EL (cell line): ENCODE measurements around the gene NRXN3.
A peak's percentile ranks its signal among the peaks of the same experiment; 100 is the strongest.

Experiments used
- DNase-seq: peaks from one replicate; pipeline ENCODE4 v3.0.0-alpha.2; 2016

Gene NRXN3

DNA sequence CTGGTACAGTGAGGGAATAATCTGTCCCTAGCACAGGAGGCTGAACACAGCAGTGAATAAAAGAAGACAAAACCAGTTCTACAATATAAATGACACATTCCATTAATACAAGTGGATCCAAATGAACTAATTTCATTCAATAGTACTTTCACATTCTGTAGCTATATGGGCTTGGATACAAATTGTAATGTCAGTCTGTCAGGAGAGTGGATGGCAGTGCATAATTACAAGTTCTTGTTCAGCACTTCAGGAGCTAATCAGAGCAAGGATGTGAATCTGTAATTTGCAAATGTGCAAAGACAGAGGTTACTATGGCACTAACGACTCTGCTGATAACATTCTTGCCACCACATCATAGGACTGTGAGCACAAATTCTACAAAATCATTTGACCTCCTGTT lies 1343.3 kb downstream of the NRXN3 start:
- no peak for DNase-seq

DNA sequence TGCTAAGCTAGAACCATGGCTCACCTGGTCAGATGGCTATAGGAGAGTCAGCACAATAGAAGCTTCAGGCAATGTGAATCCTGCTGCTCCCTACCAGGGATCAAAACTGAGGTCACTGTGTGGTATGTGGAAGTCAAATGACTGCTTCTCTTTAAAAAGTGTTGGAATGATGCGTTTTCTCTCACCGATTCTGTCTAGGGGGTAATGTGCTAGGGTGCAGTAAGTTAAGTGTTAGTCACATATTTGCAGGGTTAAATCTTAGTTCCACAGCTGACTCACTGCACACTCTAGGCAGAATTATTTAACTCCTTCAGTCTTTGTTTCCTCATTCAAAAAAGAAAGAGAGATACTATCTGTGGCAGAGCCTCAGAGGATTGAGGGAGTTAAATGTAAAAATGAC lies 1344.5 kb downstream of the NRXN3 start:
- peak; percentile 95 for DNase-seq

DNA sequence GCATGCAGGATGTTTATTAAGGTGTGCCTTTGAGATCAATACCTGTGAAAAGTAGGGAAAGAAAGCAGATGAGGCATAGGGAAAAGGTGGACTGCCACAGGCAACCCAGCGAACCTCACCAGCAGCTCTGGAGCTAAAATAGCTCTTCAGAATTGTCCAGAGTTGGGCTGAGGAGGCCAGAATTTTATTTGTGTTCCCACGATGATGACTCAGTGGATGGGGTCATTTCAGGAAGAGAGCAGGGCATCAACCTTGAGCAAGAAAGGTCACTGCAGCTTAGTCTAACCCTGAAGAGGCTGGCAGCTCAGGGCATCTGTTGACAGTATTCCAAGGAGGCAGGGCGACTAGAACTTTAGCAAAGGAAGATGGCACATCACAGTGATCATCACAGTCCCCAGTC lies 1345.0 kb downstream of the NRXN3 start:
- peak; percentile 55 for DNase-seq

- no peak for DNase-seq
Measured at GRCh38 chr14:79516009-79516408, 1345.8 kb downstream of the NRXN3 start.

GRCh38 chr14:79525416-79525815 lies 1355.2 kb downstream of the NRXN3 start:
- DNase-seq = no peak

GRCh38 chr14:79528828-79529416 lies 1358.7 kb downstream of the NRXN3 start:
- no peak for DNase-seq

DNA sequence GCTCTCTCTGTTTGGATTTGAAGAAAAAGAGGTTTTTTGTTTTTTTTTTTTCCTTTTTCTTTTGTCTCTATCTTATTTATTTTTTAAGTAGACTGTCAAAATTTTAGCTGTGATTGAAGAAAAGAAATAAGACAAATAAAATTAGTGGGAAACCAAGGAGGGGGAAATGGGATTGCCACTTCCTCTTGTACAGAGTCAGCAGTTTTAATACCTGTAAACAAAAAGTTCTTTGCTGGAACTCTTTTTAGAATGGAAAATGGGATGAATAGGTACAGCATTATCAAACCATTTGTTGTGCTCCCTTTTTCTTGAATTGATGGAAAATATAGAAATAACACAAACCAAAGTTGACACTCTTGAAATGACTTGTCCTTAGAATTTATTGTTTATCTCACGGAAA lies 1360.4 kb downstream of the NRXN3 start:
- no peak for DNase-seq

DNA sequence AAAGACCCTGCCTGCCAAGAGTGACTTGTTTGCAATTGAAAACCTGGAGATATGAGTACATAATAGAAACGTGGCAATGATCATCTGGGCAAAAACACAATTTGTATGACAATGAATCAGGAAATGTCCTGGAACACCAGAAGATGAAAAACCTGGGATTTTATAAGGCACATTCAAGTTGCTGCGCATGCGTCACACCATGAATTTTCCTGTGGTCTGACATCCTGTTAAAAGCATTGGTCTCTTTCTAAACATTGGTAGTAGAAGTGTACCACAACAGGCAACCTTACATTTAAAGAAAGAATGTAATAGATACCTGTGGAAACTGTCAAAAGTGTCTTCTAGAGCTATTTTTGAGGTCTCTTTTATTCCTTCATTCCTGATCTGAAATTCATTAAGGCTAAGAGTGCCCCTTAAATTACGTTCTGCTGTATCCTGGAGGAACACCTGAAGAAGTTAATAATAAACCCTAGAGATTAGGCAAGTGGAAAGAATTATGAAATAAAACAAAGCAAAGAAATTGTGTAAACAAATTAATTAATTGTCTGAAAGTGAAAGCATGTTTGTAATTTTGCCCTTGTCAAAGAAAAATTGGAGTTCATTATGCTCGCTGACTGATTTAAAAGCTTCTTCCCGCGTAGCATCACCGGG lies 1364.7 kb downstream of the NRXN3 start:
- no peak for DNase-seq

DNA sequence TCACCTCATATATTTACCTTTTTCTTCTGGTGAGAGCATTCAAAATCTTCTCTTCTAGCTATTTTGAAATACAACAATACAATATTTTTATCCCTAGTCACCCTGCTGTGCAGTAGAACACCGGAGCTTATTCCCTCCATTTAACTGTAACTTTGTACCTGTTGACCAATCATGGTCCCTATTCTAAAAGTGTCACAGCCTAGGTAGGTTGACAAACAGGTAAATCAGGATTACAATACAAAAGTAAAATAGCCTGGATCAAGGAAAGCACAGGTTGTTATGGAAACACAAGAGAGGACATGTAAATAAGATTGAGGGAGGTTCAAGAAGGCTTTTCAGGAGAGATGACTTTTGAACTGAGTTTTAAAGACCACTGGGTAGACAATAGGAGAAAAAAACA lies 1370.2 kb downstream of the NRXN3 start:
- no peak for DNase-seq

GRCh38 chr14:79542121-79542520 lies 1371.9 kb downstream of the NRXN3 start:
- DNase-seq = peak; percentile 16

- DNase-seq = no peak
Measured at GRCh38 chr14:79543348-79543747, 1373.2 kb downstream of the NRXN3 start.

DNA sequence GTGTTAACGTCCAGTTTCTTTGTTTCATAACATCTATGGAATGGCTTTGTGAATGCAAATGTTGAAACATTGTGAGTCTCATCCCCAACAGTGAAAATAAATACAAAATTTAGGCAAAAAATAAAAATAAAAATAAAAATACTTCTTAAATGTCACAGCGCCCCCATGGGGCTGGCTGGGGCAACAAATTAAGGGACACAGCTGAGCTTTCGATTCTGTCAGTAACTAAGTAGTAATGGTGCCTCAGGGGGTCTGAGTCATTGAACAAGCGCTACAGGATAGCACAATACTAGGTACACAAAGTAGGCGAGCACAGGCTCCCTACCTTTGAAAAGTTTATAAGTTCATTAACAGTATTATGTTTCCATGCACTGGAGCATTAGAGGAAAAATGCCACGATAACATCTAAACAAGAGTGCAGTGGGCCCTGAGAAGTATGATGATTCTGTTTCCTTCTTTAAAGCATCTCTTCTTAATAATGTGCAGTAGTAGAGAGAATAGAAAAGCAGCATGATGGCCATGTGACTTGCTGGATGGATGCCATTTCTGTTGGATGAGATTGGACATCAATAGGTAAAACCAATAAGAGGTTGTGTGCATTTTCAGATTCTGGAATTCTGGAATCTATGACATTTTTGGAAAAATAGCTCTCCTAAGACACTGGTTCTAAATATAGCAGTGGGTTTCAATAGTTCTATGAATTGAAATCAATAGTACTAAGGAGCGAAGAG lies 1374.0 kb downstream of the NRXN3 start:
- peak; percentile 71 for DNase-seq

DNA sequence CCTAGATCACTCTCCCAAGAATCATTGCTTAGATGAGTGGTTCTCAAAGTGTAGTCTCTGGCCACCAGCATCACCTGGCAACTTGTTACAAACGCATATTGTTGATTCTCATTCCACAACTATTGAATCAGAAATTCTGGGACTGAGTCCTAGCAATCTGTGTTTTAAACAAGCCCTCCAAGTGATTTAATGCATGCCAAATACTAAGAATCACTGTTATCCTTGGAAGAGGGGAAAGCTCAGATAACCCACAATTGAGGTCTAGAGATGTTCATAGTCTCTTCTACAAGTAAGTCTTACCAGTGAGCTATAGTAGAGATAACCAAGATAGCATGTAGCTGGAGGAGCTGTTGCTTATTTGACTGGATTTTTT lies 1374.5 kb downstream of the NRXN3 start:
- DNase-seq = peak; percentile 79

- DNase-seq = no peak
Measured at GRCh38 chr14:79548836-79549235, 1378.7 kb downstream of the NRXN3 start.

DNA sequence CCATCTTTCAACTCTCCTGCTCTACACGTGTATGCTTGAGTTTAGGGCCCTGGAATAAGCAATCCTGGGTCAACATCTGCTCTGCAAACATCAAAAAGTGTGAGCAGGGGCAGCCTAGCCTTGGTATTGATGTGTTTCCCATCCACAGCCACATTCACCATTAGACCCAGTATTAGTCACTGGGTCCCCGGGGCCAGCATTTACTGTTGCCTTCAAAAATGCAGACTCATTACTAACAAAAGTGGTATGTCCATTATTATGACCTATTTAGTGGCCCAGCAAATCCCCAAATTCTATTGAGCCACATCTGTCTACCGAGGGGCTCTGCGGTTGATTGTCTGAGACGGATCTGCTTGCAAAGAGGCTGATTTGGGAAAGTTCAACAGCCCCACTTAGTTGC lies 1379.3 kb downstream of the NRXN3 start:
- peak; percentile 84 for DNase-seq

GRCh38 chr14:79551523-79551922 lies 1381.3 kb downstream of the NRXN3 start:
- no peak for DNase-seq

GRCh38 chr14:79552778-79553177 lies 1382.6 kb downstream of the NRXN3 start:
- peak; percentile 47 for DNase-seq

- no peak for DNase-seq
Measured at GRCh38 chr14:79554816-79555215, 1384.6 kb downstream of the NRXN3 start.

DNA sequence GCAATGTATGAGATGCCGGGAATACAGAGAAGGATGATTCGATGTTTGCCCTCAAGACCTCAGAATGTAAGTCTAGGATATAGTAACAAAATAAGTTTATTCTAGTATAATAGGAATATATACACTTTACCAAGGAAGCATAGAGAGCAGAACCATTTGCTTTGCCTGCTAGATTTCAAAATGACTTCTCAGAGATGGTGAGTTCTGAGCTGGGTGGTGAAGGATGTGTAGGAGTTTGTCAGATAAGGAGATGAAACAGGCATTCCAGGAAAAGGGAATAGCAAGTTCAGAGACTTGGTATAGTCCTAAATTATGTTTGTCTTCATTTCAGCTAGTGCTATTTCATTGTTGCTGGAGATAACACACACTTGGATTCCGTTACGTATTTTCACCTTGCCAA lies 1385.3 kb downstream of the NRXN3 start:
- DNase-seq = no peak

DNA sequence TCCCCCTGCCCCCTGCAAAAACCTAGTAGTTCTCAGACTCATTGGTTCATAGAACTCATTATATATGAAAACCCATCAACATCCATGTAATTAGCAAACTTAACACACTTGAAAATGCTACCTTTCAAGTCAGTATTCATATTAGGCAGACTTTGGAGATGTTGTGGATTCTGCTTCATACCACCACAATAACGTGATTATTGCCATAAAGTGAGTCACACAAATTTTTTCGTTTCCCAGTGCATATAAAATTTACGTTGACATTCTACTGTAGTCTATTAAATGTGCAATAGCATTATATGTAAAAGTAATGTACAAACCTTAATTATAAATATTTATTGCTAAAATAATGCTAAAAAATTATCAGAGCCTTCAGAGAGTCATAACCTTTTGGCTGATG lies 1387.1 kb downstream of the NRXN3 start:
- DNase-seq = peak; percentile 60

GRCh38 chr14:79562185-79562584 lies 1392.0 kb downstream of the NRXN3 start:
- DNase-seq = no peak

- no peak for DNase-seq
Measured at GRCh38 chr14:79564371-79564770, 1394.2 kb downstream of the NRXN3 start.

GRCh38 chr14:79567306-79567705 lies 1397.1 kb downstream of the NRXN3 start:
- no peak for DNase-seq

- DNase-seq = peak; percentile 14
Measured at GRCh38 chr14:79568594-79568993, 1398.4 kb downstream of the NRXN3 start.
